Fibroblast of lung (primary cell): ENCODE data around the gene CD300H. TPM values are rescaled to one million over a fixed set of nuclear protein-coding genes. Genes with fewer than 3 reads are reported as not detected.

Experiments
- DNase-seq, 2 donors: peaks; one replicate each; pipeline versions ENCODE4 v3.0.0 to v3.0.0-alpha.2; 2010; ENCODE audit warnings: low read depth in 2 of 2
- H2AFZ ChIP-seq: 2 replicates; pipeline ENCODE4 v1.5.1; 2012; ENCODE audit warnings: low read length, control low read depth, inconsistent platforms
- H3K27ac ChIP-seq: 2 replicates; pipeline ENCODE4 v1.5.1; 2011; ENCODE audit warnings: low read length, control low read depth; ENCODE audit not compliant: insufficient read depth
- H3K27me3 ChIP-seq: 2 replicates; pipeline ENCODE4 v1.5.1; 2011; ENCODE audit warnings: mild to moderate bottlenecking, low read length; ENCODE audit not compliant: control insufficient read depth, insufficient read depth
- H3K36me3 ChIP-seq: 2 replicates; pipeline ENCODE4 v1.5.1; 2011; ENCODE audit warnings: low read length; ENCODE audit not compliant: control insufficient read depth, insufficient read depth
- H3K4me1 ChIP-seq: 2 replicates; pipeline ENCODE4 v1.5.1; 2011; ENCODE audit warnings: low read length; ENCODE audit not compliant: control insufficient read depth, insufficient read depth; ENCODE audit errors: extremely low read depth
- H3K4me2 ChIP-seq: 2 replicates; pipeline ENCODE4 v1.5.1; 2011; ENCODE audit warnings: low read length, control low read depth; ENCODE audit not compliant: insufficient read depth; ENCODE audit errors: extremely low read depth
- H3K4me3 ChIP-seq, 4 experiments: fragments of 200-600 bp in 1 of 4; sonication (generic) in 1 of 4; replicated peaks in 1 of 4; 2 replicates each; pipeline ENCODE4 v1.5.1; 2011 to 2016; ENCODE audit warnings: low read length in 4 of 4, low read depth in 3 of 4, mild to moderate bottlenecking in 3 of 4, control low read depth in 2 of 4, inconsistent platforms in 1 of 4, mixed read lengths in 1 of 4; ENCODE audit not compliant: insufficient read depth in 1 of 4; ENCODE audit errors: control extremely low read depth in 1 of 4
- H3K79me2 ChIP-seq: 2 replicates; pipeline ENCODE4 v1.5.1; 2012; ENCODE audit warnings: mild to moderate bottlenecking, low read length, inconsistent platforms; ENCODE audit not compliant: control insufficient read depth, insufficient read depth
- H3K9ac ChIP-seq: 2 replicates; pipeline ENCODE4 v1.5.1; 2011; ENCODE audit warnings: mild to moderate bottlenecking, low read length, control low read depth; ENCODE audit not compliant: insufficient read depth
- H3K9me3 ChIP-seq: 2 replicates; pipeline ENCODE4 v1.5.1; 2012; ENCODE audit warnings: low read depth, low read length; ENCODE audit not compliant: control insufficient read depth, insufficient read depth
- H4K20me1 ChIP-seq: 2 replicates; pipeline ENCODE4 v1.5.1; 2011; ENCODE audit warnings: low read length; ENCODE audit not compliant: control insufficient read depth, insufficient read depth; ENCODE audit errors: extremely low read depth
- EZH2 ChIP-seq: IDR thresholded peaks from 2 replicates; pipeline ENCODE4 v1.5.1; 2012; ENCODE audit warnings: low read length, control low read depth, mild to moderate bottlenecking; ENCODE audit errors: missing control alignments
- polyA plus RNA-seq, 2 donors: library from polyadenylated mRNA; depleted of rRNA in 1 of 2; stranded (reverse) in 1 of 2; unstranded in 1 of 2; fragments of >200 nt; gene quantifications; 2 replicates each; pipeline ENCODE4 v1.2.1, GENCODE V29; 2011 to 2012; ENCODE audit warnings: missing spikeins in 1 of 2
- total RNA-seq: library from RNA; depleted of rRNA; stranded (reverse); fragments of >200 nt; gene quantifications from 2 replicates; pipeline ENCODE4 v1.2.1, GENCODE V29; 2014
- TF ChIP-seq, protein P1 (sequence below), 2 donors: IDR thresholded peaks in 1 of 2; conservative IDR thresholded peaks in 1 of 2; 1 replicate in 1 of 2; 2 replicates in 1 of 2; pipeline ENCODE4 v1.5.1; 2011 to 2012; ENCODE audit warnings: low read length in 2 of 2, control low read depth in 1 of 2, inconsistent platforms in 1 of 2, low read depth in 1 of 2, mild to moderate bottlenecking in 1 of 2

Gene CD300H
- total and polyA plus RNA-seq, 2 donors (not counting 1 experiment from before 2014, with no cell fraction given): not detected

DNA sequence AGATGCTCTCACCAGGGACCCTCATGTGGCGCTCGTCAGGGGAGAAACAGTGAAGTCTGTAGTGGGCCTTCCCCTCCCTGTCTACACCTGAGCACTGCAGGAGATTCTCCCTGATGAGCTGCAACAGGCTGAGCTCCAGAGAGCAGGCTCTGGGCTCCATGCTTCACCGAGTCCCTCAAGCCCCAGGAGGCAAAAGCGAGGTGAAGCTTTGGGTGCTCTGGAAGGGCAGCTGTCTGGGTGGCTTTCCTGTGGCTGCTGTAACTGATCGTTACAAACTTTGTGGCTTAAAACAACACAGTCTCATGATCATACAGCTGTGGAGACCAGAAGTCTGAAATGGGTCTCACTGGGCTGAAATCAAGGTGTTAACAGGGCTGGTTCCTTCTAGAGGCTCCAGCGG, 36.9 kb upstream of the CD300H start:
- TF ChIP-seq, protein P1, sequence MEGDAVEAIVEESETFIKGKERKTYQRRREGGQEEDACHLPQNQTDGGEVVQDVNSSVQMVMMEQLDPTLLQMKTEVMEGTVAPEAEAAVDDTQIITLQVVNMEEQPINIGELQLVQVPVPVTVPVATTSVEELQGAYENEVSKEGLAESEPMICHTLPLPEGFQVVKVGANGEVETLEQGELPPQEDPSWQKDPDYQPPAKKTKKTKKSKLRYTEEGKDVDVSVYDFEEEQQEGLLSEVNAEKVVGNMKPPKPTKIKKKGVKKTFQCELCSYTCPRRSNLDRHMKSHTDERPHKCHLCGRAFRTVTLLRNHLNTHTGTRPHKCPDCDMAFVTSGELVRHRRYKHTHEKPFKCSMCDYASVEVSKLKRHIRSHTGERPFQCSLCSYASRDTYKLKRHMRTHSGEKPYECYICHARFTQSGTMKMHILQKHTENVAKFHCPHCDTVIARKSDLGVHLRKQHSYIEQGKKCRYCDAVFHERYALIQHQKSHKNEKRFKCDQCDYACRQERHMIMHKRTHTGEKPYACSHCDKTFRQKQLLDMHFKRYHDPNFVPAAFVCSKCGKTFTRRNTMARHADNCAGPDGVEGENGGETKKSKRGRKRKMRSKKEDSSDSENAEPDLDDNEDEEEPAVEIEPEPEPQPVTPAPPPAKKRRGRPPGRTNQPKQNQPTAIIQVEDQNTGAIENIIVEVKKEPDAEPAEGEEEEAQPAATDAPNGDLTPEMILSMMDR (conservative IDR thresholded peaks at IDR 0.05 in 1 of 2, IDR thresholded peaks at IDR 0.05 in 1 of 2; ENCODE audit: low read depth in 1 of 2, low read length in 2 of 2): no peak
- TF ChIP-seq EZH2: no peak
- no peak for DNase-seq

DNA sequence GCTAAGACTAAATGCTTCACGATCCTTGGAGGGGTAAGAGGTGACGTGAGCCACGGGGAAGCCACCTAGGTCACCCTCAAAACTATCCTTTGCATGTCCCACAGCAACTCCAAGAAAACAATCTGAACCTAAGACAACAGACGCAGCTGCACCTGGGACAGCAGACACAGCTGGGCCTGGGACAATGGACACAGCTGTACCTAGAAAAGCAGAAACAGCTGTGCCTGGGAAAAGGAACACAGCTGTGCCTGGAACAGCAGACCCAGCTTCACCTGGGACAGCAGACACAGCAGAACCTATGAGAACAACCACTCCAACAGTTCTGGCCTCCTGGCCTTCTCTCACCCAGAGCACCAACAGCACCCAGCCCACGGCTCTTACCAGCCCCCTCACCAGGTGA, 36.4 kb upstream of the CD300H start:
- H3K27me3 ChIP-seq: no peaks in the 10 kb centered on the region
- H3K4me2 ChIP-seq: no peak overlapping the region
- H3K9ac ChIP-seq: no peak overlapping the region
- no peaks in the 10 kb centered on the region for H3K79me2 ChIP-seq
- no peaks in the 10 kb centered on the region for H4K20me1 ChIP-seq
- no peak overlapping the region for H2AFZ ChIP-seq
- H3K27ac ChIP-seq: no peak overlapping the region
- TF ChIP-seq, protein P1 (conservative IDR thresholded peaks at IDR 0.05 in 1 of 2, IDR thresholded peaks at IDR 0.05 in 1 of 2; ENCODE audit: low read depth in 1 of 2, low read length in 2 of 2): no peak
- TF ChIP-seq EZH2: no peak
- DNase-seq: no peak
- no peaks in the 10 kb centered on the region for H3K4me1 ChIP-seq
- H3K9me3 ChIP-seq: no peaks in the 10 kb centered on the region
- H3K4me3 ChIP-seq: no peak overlapping the region
- no peaks in the 10 kb centered on the region for H3K36me3 ChIP-seq

More for the DNA sequence above, 36.9 kb upstream of the CD300H start:
- H3K9me3 ChIP-seq: no peaks in the 10 kb centered on the region
- H3K27ac ChIP-seq: no peak overlapping the region
- no peaks in the 10 kb centered on the region for H3K36me3 ChIP-seq
- H3K4me2 ChIP-seq: no peak overlapping the region
- no peaks in the 10 kb centered on the region for H4K20me1 ChIP-seq
- H3K4me3 ChIP-seq: no peak overlapping the region
- H2AFZ ChIP-seq: no peak overlapping the region
- no peaks in the 10 kb centered on the region for H3K79me2 ChIP-seq
- H3K4me1 ChIP-seq: no peaks in the 10 kb centered on the region
- no peaks in the 10 kb centered on the region for H3K27me3 ChIP-seq
- H3K9ac ChIP-seq: no peak overlapping the region

DNA sequence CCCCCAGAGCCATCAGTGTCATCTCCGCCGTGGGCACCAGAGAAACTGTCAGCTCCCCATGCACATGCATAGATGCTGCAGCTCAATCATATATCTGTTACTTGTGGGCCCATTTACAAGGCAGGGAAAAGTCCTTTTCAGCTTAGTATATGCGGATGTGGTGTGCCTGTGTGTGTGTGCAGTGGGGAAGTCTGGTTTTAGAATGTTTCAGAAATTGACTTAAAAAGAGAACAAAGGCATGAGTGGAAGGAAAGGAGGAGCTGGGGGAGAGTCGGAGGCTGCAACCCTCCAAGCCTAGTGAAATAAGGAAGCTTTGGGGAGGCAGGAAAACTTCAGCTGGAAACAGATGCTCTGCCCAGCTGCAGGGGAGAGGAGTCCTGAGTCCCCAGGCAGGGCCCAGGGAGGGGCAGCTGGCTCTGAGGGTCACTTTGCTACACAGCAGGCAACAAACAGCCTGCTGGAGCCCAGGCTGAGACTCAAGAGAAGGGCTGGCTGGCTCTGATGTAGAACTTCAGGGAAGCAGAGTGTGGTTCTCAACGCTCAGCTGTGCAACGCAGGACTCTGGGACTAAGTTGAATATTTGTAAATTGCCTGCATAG, 35.8 kb upstream of the CD300H start:
- Histone ChIP-seq H3K9ac (no peak overlapping the region), H3K4me3 (no peak overlapping the region), H3K79me2 (no peaks in the 10 kb centered on the region), H3K27ac (no peak overlapping the region), H4K20me1 (no peaks in the 10 kb centered on the region), H3K9me3 (no peaks in the 10 kb centered on the region), H3K4me1 (no peaks in the 10 kb centered on the region), H3K4me2 (no peak overlapping the region), H3K36me3 (no peaks in the 10 kb centered on the region), H3K27me3 (no peaks in the 10 kb centered on the region), H2AFZ (no peak overlapping the region)
- TF ChIP-seq EZH2: no peak
- TF ChIP-seq, protein P1 (conservative IDR thresholded peaks at IDR 0.05 in 1 of 2, IDR thresholded peaks at IDR 0.05 in 1 of 2; ENCODE audit: low read depth in 1 of 2, low read length in 2 of 2): no peak
- no peak for DNase-seq
